Neural cell (in vitro differentiated cells): ENCODE measurements around the gene SRSF2. TPM values are rescaled to one million over a fixed set of nuclear protein-coding genes. Genes with fewer than 3 reads are reported as not detected.

ENCODE experiments used
- H2AFZ ChIP-seq: fragments of 200-600, 300-800 bp; sonication (generic), shearing (Covaris generic); 2 replicates; pipeline ENCODE4 v1.6.0; 2014; ENCODE audit warnings: low read depth, mild to moderate bottlenecking, antibody characterized with exemption, low read length, moderate library complexity
- H3F3A ChIP-seq: fragments of 200-600 bp; shearing (Covaris generic); 2 replicates; pipeline ENCODE4 v1.6.1; 2016; ENCODE audit warnings: mild to moderate bottlenecking, moderate library complexity, mixed read lengths, antibody characterized with exemption, low read length; ENCODE audit not compliant: insufficient read depth, poor library complexity, severe bottlenecking
- H3K27ac ChIP-seq: fragments of 200-600, 300-800 bp; sonication (generic), shearing (Covaris generic); 2 replicates; pipeline ENCODE4 v1.5.1; 2014; ENCODE audit warnings: mild to moderate bottlenecking, low read length, moderate library complexity
- H3K27me3 ChIP-seq: fragments of 300-800, 200-600 bp; sonication (generic), shearing (Covaris generic); 2 replicates; pipeline ENCODE4 v1.6.0; 2014; ENCODE audit warnings: mild to moderate bottlenecking, low read depth, low read length, moderate library complexity; ENCODE audit not compliant: insufficient read depth
- H3K36me3 ChIP-seq: fragments of 300-800, 200-600 bp; sonication (generic), shearing (Covaris generic); 2 replicates; pipeline ENCODE4 v1.5.1; 2014; ENCODE audit warnings: mild to moderate bottlenecking, antibody characterized with exemption, low read length, moderate library complexity; ENCODE audit not compliant: insufficient read depth
- H3K4me2 ChIP-seq: fragments of 300-800, 200-600 bp; sonication (generic), shearing (Covaris generic); 2 replicates; pipeline ENCODE4 v1.6.0; 2014; ENCODE audit warnings: mild to moderate bottlenecking, low read length
- H3K4me3 ChIP-seq: fragments of 300-800, 200-600 bp; sonication (generic), shearing (Covaris generic); 2 replicates; pipeline ENCODE4 v1.5.1; 2014; ENCODE audit warnings: mild to moderate bottlenecking, low read length, moderate library complexity
- H3K79me2 ChIP-seq: fragments of 200-600 bp; shearing (Covaris generic); replicated peaks from 2 replicates; pipeline ENCODE4 v1.6.0; 2014; ENCODE audit warnings: mild to moderate bottlenecking, low read length, moderate library complexity; ENCODE audit not compliant: insufficient read depth
- H3K9ac ChIP-seq: fragments of 300-800, 200-600 bp; sonication (generic), shearing (Covaris generic); 2 replicates; pipeline ENCODE4 v1.6.1; 2016; ENCODE audit warnings: mild to moderate bottlenecking, low read length, mixed read lengths
- H3K9me2 ChIP-seq: fragments of 200-600 bp; shearing (Covaris generic); 2 replicates; pipeline ENCODE4 v1.6.1; 2016; ENCODE audit warnings: mild to moderate bottlenecking, low read length, mixed read lengths; ENCODE audit not compliant: insufficient read depth
- H3K9me3 ChIP-seq: fragments of 200-600, 300-800 bp; sonication (generic), shearing (Covaris generic); 2 replicates; pipeline ENCODE4 v1.6.1; 2016; ENCODE audit warnings: mild to moderate bottlenecking, mixed run types, low read length, moderate library complexity, mixed read lengths
- H4K20me1 ChIP-seq: fragments of 200-600 bp; shearing (Covaris generic); 2 replicates; pipeline ENCODE4 v1.6.1; 2016; ENCODE audit warnings: mild to moderate bottlenecking, mixed run types; ENCODE audit not compliant: insufficient read depth
- CTCF ChIP-seq: fragments of 450-650 bp; IDR thresholded peaks from 2 replicates; pipeline ENCODE4 v1.5.1; 2014; ENCODE audit warnings: antibody characterized with exemption, mild to moderate bottlenecking, moderate library complexity; ENCODE audit not compliant: poor library complexity, severe bottlenecking
- EP300 ChIP-seq: fragments of 450-650 bp; conservative IDR thresholded peaks from 2 replicates; pipeline ENCODE4 v1.6.1; 2014; ENCODE audit warnings: antibody characterized with exemption, mild to moderate bottlenecking, moderate library complexity; ENCODE audit not compliant: poor library complexity, severe bottlenecking
- EZH2 ChIP-seq: fragments of 200-600, 300-800 bp; shearing (Covaris generic), sonication (generic); IDR thresholded peaks from 2 replicates; pipeline ENCODE4 v1.6.1; 2014; ENCODE audit warnings: antibody characterized with exemption, low read length, borderline replicate concordance, mild to moderate bottlenecking; ENCODE audit not compliant: insufficient read depth, poor library complexity, severe bottlenecking
- MXI1 ChIP-seq: fragments of 450-650 bp; conservative IDR thresholded peaks from 2 replicates; pipeline ENCODE4 v1.6.1; 2014; ENCODE audit warnings: antibody characterized with exemption, mild to moderate bottlenecking; ENCODE audit not compliant: poor library complexity, severe bottlenecking
- POLR2AphosphoS5 ChIP-seq: IDR thresholded peaks from 2 replicates; pipeline ENCODE4 v1.6.1; 2012
- RAD21 ChIP-seq: fragments of 450-650 bp; conservative IDR thresholded peaks from 2 replicates; pipeline ENCODE4 v1.6.1; 2014; ENCODE audit warnings: antibody characterized with exemption, mild to moderate bottlenecking, moderate library complexity
- REST ChIP-seq: IDR thresholded peaks from 2 replicates; pipeline ENCODE4 v1.6.1; 2012; ENCODE audit warnings: borderline replicate concordance
- SMC3 ChIP-seq: fragments of 450-650 bp; conservative IDR thresholded peaks from 2 replicates; pipeline ENCODE4 v1.6.1; 2014; ENCODE audit warnings: antibody characterized with exemption, mild to moderate bottlenecking, moderate library complexity; ENCODE audit not compliant: poor library complexity
- TAF1 ChIP-seq: IDR thresholded peaks from 2 replicates; pipeline ENCODE4 v1.6.1; 2012; ENCODE audit warnings: low read depth
- polyA plus RNA-seq: library from polyadenylated mRNA; depleted of rRNA; stranded (reverse); fragments of >200 nt; gene quantifications from 2 replicates; pipeline ENCODE4 v1.2.3, GENCODE V29; 2014

SRSF2 gene
- polyA plus RNA-seq, 1 donor from 2014 or later: 355 TPM

- no peak overlapping the region for H2AFZ ChIP-seq
- no peaks in the 10 kb centered on the region for H4K20me1 ChIP-seq
- no peak overlapping the region for H3K9ac ChIP-seq
- TF ChIP-seq EP300 (no peak), RAD21 (no peak), EZH2 (no peak), POLR2AphosphoS5 (no peak), SMC3 (no peak), CTCF (no peak), TAF1 (no peak), REST (no peak), MXI1 (no peak)
- no peaks in the 10 kb centered on the region for H3K36me3 ChIP-seq
- no peak overlapping the region for H3K4me2 ChIP-seq
- H3K4me3 ChIP-seq: no peak overlapping the region
- peaks cover 44% of the 10 kb centered on the region for H3K79me2 ChIP-seq
- no peaks in the 10 kb centered on the region for H3K9me3 ChIP-seq
- H3K27ac ChIP-seq: no peak overlapping the region
- H3K27me3 ChIP-seq: no peaks in the 10 kb centered on the region
- no peaks in the 10 kb centered on the region for H3K9me2 ChIP-seq
- no peaks in the 10 kb centered on the region for H3F3A ChIP-seq
These were observed 35.1 kb downstream of the SRSF2 start for GRCh38 chr17:76702076-76702475.

- Histone ChIP-seq H4K20me1 (no peaks in the 10 kb centered on the region), H3F3A (no peaks in the 10 kb centered on the region), H3K4me3 (no peak overlapping the region), H2AFZ (no peak overlapping the region), H3K9ac (peak overlapping the region; percentile 18), H3K4me2 (no peak overlapping the region), H3K9me2 (no peaks in the 10 kb centered on the region), H3K27ac (no peak overlapping the region), H3K27me3 (no peaks in the 10 kb centered on the region), H3K79me2 (peaks cover 39% of the 10 kb centered on the region), H3K36me3 (no peaks in the 10 kb centered on the region), H3K9me3 (no peaks in the 10 kb centered on the region)
- TF ChIP-seq CTCF (no peak), POLR2AphosphoS5 (no peak), REST (no peak), EZH2 (no peak), SMC3 (no peak), MXI1 (no peak), EP300 (no peak), TAF1 (no peak), RAD21 (no peak)
These were observed 35.6 kb downstream of the SRSF2 start for GRCh38 chr17:76701471-76701967.
